H1 (cell line): ENCODE results near the gene WBP1L. TPM values are rescaled to one million over a fixed set of nuclear protein-coding genes. Genes with fewer than 3 reads are reported as not detected.
A peak's percentile ranks its signal among the peaks of the same experiment; 100 is the strongest.

Source experiments
- CTCF ChIA-PET: fragments of 300-600 bp; sonication (Branson Sonifier 250); formaldehyde crosslinking; loops from one replicate; lab custom pipeline; 2021; ENCODE audit not compliant: partially characterized antibody; lab: Charles Lee
- POLR2A ChIA-PET: fragments of 300-600 bp; sonication (Branson Sonifier 250); formaldehyde crosslinking; loops from one replicate; lab custom pipeline; 2021; ENCODE audit warnings: inconsistent platforms; ENCODE audit not compliant: partially characterized antibody; lab: Charles Lee
- DNase-seq, 2 experiments: peaks; one replicate each; pipeline versions ENCODE4 v3.0.0 to v3.0.0-alpha.2; 2010 to 2022; ENCODE audit warnings: low spot score in 2 of 2, low read depth in 1 of 2, mixed read lengths in 1 of 2
- FAIRE-seq: peaks from 2 replicates; lab custom pipeline; 2011; peaks lifted over from hg19 to GRCh38; lab: Jason Lieb, UNC
- H2AFZ ChIP-seq: 2 replicates; pipeline ENCODE4 v1.8.1; 2012; ENCODE audit warnings: low read length, inconsistent platforms
- H2AK5ac ChIP-seq: 2 replicates; pipeline ENCODE4 v1.6.1; 2013; ENCODE audit warnings: low read depth, low read length
- H2BK120ac ChIP-seq: replicated peaks from 2 replicates; pipeline ENCODE3; 2013; ENCODE audit warnings: low read depth, low read length, inconsistent platforms
- H2BK12ac ChIP-seq: 2 replicates; pipeline ENCODE4 v1.6.1; 2013; ENCODE audit warnings: low read depth, low read length
- H2BK15ac ChIP-seq: 2 replicates; pipeline ENCODE4 v1.6.1; 2013; ENCODE audit warnings: low read length
- H2BK20ac ChIP-seq: 2 replicates; pipeline ENCODE4 v1.6.1; 2013; ENCODE audit warnings: low read length
- H2BK5ac ChIP-seq: 2 replicates; pipeline ENCODE4 v1.6.1; 2013; ENCODE audit warnings: low read depth, low read length
- H3K14ac ChIP-seq: 2 replicates; pipeline ENCODE4 v1.6.1; 2013; ENCODE audit warnings: inconsistent platforms; ENCODE audit not compliant: insufficient read length
- H3K18ac ChIP-seq: 2 replicates; pipeline ENCODE4 v1.6.1; 2013; ENCODE audit warnings: low read length; ENCODE audit errors: extremely low read depth
- H3K23ac ChIP-seq: 2 replicates; pipeline ENCODE4 v1.6.1; 2013; ENCODE audit warnings: inconsistent platforms; ENCODE audit not compliant: insufficient read length
- H3K23me2 ChIP-seq: 2 replicates; pipeline ENCODE4 v1.6.1; 2013; ENCODE audit warnings: low read depth, low read length
- H3K27ac ChIP-seq: 2 replicates; pipeline ENCODE4 v1.6.1; 2011; ENCODE audit warnings: low read depth, low read length, inconsistent platforms
- H3K27me3 ChIP-seq, 4 experiments: replicated peaks in 1 of 4; 1 replicate in 1 of 4; 2 replicates in 3 of 4; pipeline versions ENCODE4 v1.6.1 to v1.8.1; 2011 to 2013; ENCODE audit warnings: low read length in 3 of 4, mild to moderate bottlenecking in 3 of 4, inconsistent platforms in 2 of 4, mixed read lengths in 2 of 4, moderate library complexity in 1 of 4; ENCODE audit not compliant: control insufficient read depth in 3 of 4, insufficient read depth in 3 of 4; ENCODE audit errors: extremely low read depth in 1 of 4
- H3K36me3 ChIP-seq, 4 experiments: 2 replicates each; pipeline versions ENCODE4 v1.6.1 to v1.8.1; 2011 to 2013; ENCODE audit warnings: mild to moderate bottlenecking in 4 of 4, low read length in 3 of 4, moderate library complexity in 2 of 4, control low read depth in 1 of 4, inconsistent platforms in 1 of 4; ENCODE audit not compliant: insufficient read depth in 4 of 4, control insufficient read depth in 2 of 4
- H3K4ac ChIP-seq: replicated peaks from 2 replicates; pipeline ENCODE3; 2013; ENCODE audit warnings: low read length, low read depth, mixed read lengths, inconsistent platforms; ENCODE audit not compliant: insufficient read length
- H3K4me1 ChIP-seq, 4 experiments: replicated peaks in 1 of 4; 1 replicate in 1 of 4; 2 replicates in 3 of 4; pipeline versions ENCODE4 v1.6.1 to v1.8.1; 2011 to 2013; ENCODE audit warnings: low read length in 3 of 4, inconsistent platforms in 2 of 4, mixed read lengths in 1 of 4; ENCODE audit not compliant: insufficient read depth in 4 of 4, control insufficient read depth in 3 of 4
- H3K4me2 ChIP-seq, 2 experiments: 2 replicates each; pipeline versions ENCODE4 v1.6.1 to v1.8.1; 2011 to 2013; ENCODE audit warnings: low read depth in 2 of 2, low read length in 2 of 2, control low read depth in 1 of 2, inconsistent platforms in 1 of 2, mild to moderate bottlenecking in 1 of 2; ENCODE audit not compliant: insufficient read depth in 1 of 2
- H3K4me3 ChIP-seq, 4 experiments: fragments of 200-600, 300-600 bp in 1 of 4; sonication (generic), shearing (Covaris generic), sonication (Bioruptor Twin) in 1 of 4; 2 replicates each; pipeline versions ENCODE4 v1.5.1 to v1.8.1; 2011 to 2016; ENCODE audit warnings: low read length in 4 of 4, low read depth in 3 of 4, control low read depth in 2 of 4, inconsistent platforms in 2 of 4, mild to moderate bottlenecking in 2 of 4, mixed read lengths in 1 of 4, moderate library complexity in 1 of 4; ENCODE audit not compliant: insufficient read depth in 2 of 4; ENCODE audit errors: extremely low read depth in 1 of 4
- H3K56ac ChIP-seq: replicated peaks from 2 replicates; pipeline ENCODE3; 2013; ENCODE audit warnings: low read depth, mild to moderate bottlenecking, mixed read lengths, low read length, inconsistent platforms; ENCODE audit not compliant: insufficient read length
- H3K79me1 ChIP-seq: 2 replicates; pipeline ENCODE4 v1.6.1; 2013; ENCODE audit warnings: low read depth, low read length, control low read depth
- H3K79me2 ChIP-seq, 2 experiments: 2 replicates each; pipeline versions ENCODE4 v1.6.1 to v1.8.1; 2012 to 2013; ENCODE audit warnings: low read length in 2 of 2, mild to moderate bottlenecking in 2 of 2, inconsistent platforms in 1 of 2; ENCODE audit not compliant: insufficient read depth in 2 of 2, control insufficient read depth in 1 of 2
- H3K9ac ChIP-seq, 4 experiments: replicated peaks in 1 of 4; 1 replicate in 1 of 4; 2 replicates in 3 of 4; pipeline versions ENCODE4 v1.6.1 to v1.8.1; 2011 to 2013; ENCODE audit warnings: low read depth in 3 of 4, low read length in 3 of 4, control low read depth in 2 of 4, mild to moderate bottlenecking in 2 of 4, moderate library complexity in 2 of 4, inconsistent platforms in 1 of 4; ENCODE audit errors: extremely low read depth in 1 of 4
- H3K9me3 ChIP-seq, 2 experiments: 2 replicates each; pipeline versions ENCODE4 v1.6.1 to v1.8.1; 2012 to 2013; ENCODE audit warnings: mild to moderate bottlenecking in 2 of 2, moderate library complexity in 2 of 2, control low read depth in 1 of 2, inconsistent platforms in 1 of 2, low read depth in 1 of 2, low read length in 1 of 2, mixed read lengths in 1 of 2; ENCODE audit not compliant: insufficient read depth in 2 of 2
- H4K20me1 ChIP-seq, 2 experiments: replicated peaks in 1 of 2; 2 replicates each; pipeline versions ENCODE3 to v1.8.1; 2011 to 2013; ENCODE audit warnings: inconsistent platforms in 2 of 2, low read length in 2 of 2, mild to moderate bottlenecking in 1 of 2; ENCODE audit not compliant: insufficient read depth in 2 of 2, control insufficient read depth in 1 of 2
- H4K5ac ChIP-seq: 2 replicates; pipeline ENCODE4 v1.6.1; 2013; ENCODE audit warnings: low read length, low read depth, mixed read lengths, inconsistent platforms; ENCODE audit not compliant: insufficient read length
- H4K8ac ChIP-seq: 2 replicates; pipeline ENCODE4 v1.8.0; 2013; ENCODE audit warnings: mild to moderate bottlenecking, moderate library complexity, low read length, inconsistent platforms; ENCODE audit not compliant: insufficient read depth; ENCODE audit errors: extremely low read depth
- H4K91ac ChIP-seq: replicated peaks from 2 replicates; pipeline ENCODE3; 2013; ENCODE audit warnings: low read length, mixed read lengths, inconsistent platforms; ENCODE audit not compliant: insufficient read length
- KDM1A ChIP-seq: fragments of 200-600, 300-600 bp; sonication (generic); IDR thresholded peaks from 2 replicates; pipeline ENCODE4 v1.7.1; 2016; ENCODE audit warnings: mild to moderate bottlenecking, low read length, borderline replicate concordance
- SIN3A ChIP-seq, 2 experiments: IDR thresholded peaks in 1 of 2; conservative IDR thresholded peaks in 1 of 2; 2 replicates each; pipeline ENCODE4 v1.6.1; 2011 to 2012; ENCODE audit warnings: low read length in 2 of 2, improper control_type of control experiment in 1 of 2, low read depth in 1 of 2, mild to moderate bottlenecking in 1 of 2
- WGBS, 2 experiments: shearing (Covaris generic) in 1 of 2; methylation state at CpG; one replicate each; pipeline versions ENCODE4 v1.1.6 to v1.1.7; 2013 to 2015; ENCODE audit warnings: low lambda C conversion rate in 2 of 2, mixed read lengths in 2 of 2, inconsistent platforms in 1 of 2, low coverage in 1 of 2, missing lambda C conversion rate in 1 of 2; ENCODE audit not compliant: insufficient replicate concordance in 2 of 2, insufficient coverage in 1 of 2, insufficient read length in 1 of 2; ENCODE audit errors: extremely low coverage in 1 of 2, missing lambda C conversion rate in 1 of 2; 5-methylcytosine and 5-hydroxymethylcytosine counted together
- polyA plus RNA-seq, 7 experiments: library from polyadenylated mRNA; depleted of rRNA in 3 of 7; stranded (reverse) in 5 of 7; unstranded in 2 of 7; fragments of >200 nt in 5 of 7; fragments of 200-250 nt in 2 of 7; gene quantifications; 1 replicate in 5 of 7; 2 replicates in 1 of 7; 4 replicates in 1 of 7; pipeline versions ENCODE4 v1.2.1 to v1.2.3, GENCODE V29; 2011 to 2013; ENCODE audit warnings: missing spikeins in 2 of 7, mixed read lengths in 2 of 7
- total RNA-seq: library from RNA; stranded (reverse); fragmentation: NEBNext Ultra II Directional; extraction: Animal tissue kit (Norgen Biotek cat#: 25700); gene quantifications from 2 replicates; pipeline ENCODE4 v1.2.1, GENCODE V29; 2021

Gene WBP1L
- total and polyA plus RNA-seq, 2 of the 8 experiments (the other 6 are each of a cell fraction or from before 2014, with no cell fraction given) = 26.6 to 29.9 TPM

DNA sequence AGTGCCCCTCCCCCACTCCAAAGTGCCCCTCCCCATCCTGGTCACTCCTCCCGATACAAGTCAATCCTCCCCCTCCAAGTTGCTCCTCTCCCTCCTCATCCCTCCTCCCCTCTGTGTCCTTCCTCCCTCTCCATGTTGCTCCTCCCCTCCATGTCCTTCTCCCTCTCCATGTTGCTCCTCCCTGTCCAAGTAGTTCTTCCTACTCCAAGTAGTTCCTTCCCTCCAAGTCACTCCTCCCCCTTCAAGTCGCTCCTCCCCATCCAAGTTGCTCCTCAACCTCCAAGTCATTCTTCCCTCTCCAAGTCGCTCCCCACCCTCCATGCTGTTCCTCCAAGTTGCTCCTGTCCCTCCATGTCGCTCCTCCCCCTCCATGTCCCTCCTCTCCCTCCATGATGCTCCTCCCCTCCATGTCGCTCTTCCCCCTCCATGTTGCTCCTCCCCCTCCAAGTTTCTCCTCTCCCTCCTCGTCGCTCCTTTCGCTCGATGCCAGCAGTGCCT, 8.6 kb upstream of the WBP1L start:
- no peak overlapping the region for H3K23ac ChIP-seq
- no peak overlapping the region for H2AFZ ChIP-seq
- WGBS, 2 experiments = 78% methylated on average over 8 of the region's 9 CpGs; no CpG with 5 or more reads in 1 of the 2 experiments
- H2BK20ac ChIP-seq = no peak overlapping the region
- H3K56ac ChIP-seq = no peak overlapping the region
- H3K79me1 ChIP-seq = no peaks in the 10 kb centered on the region
- DNase-seq (no peak), FAIRE-seq (no peak)
- H3K9me3 ChIP-seq = no peaks in the 10 kb centered on the region
- peaks cover 17 to 56% (median 35%) of the 10 kb centered on the region in 4 experiments for H3K36me3 ChIP-seq
- H2AK5ac ChIP-seq = peak overlapping the region; percentile 4; the same call in 1 of the 2 replicates
- H4K5ac ChIP-seq = no peak overlapping the region
- no peak overlapping the region for H3K14ac ChIP-seq
- POLR2A ChIA-PET = interaction anchor here (1.1 to 2.3 kb wide), 3 partner anchors 8 to 10 kb away, joined by 4 to 5 read pairs (median 5); partner anchors contain the start of gene WBP1L
- CTCF ChIA-PET = interaction anchor here (1.0 to 1.4 kb wide), 2 partner anchors 15 to 183 kb away, joined by 4 to 6 read pairs; partner anchors contain the start of gene CNNM2
- H2BK120ac ChIP-seq = no peak overlapping the region
- no peak overlapping the region; the same call in 1 of the 2 replicates for H2BK12ac ChIP-seq
- H2BK5ac ChIP-seq = peak overlapping the region; percentile 81
- peaks cover 0 to 3% (median 2%) of the 10 kb centered on the region in 4 experiments; a peak in 3 of 7 replicates for H3K4me1 ChIP-seq
- H2BK15ac ChIP-seq = no peak overlapping the region
- H3K27ac ChIP-seq = no peak overlapping the region
- TF ChIP-seq SIN3A (conservative IDR thresholded peaks at IDR 0.05 in 1 of 2, IDR thresholded peaks at IDR 0.05 in 1 of 2; ENCODE audit: low read depth in 1 of 2, low read length in 2 of 2) (no peak), KDM1A (peak; percentile 83; the same call in 1 of the 2 replicates)
- no peak overlapping the region for H4K8ac ChIP-seq
- H3K4me3 ChIP-seq = no peak overlapping the region
- no peak overlapping the region for H4K91ac ChIP-seq
- H4K20me1 ChIP-seq = no peaks in the 10 kb centered on the region
- no peaks in the 10 kb centered on the region for H3K23me2 ChIP-seq
- no peaks in the 10 kb centered on the region for H3K79me2 ChIP-seq
- no peak overlapping the region for H3K4me2 ChIP-seq
- H3K18ac ChIP-seq = peak overlapping the region; percentile 32
- H3K4ac ChIP-seq = no peak overlapping the region
- H3K9ac ChIP-seq = no peak overlapping the region
- no peaks in the 10 kb centered on the region for H3K27me3 ChIP-seq
